AG10803 (cell line): ENCODE measurements around the gene FLVCR2.

Source experiments
- DNase-seq: peaks from one replicate; pipeline ENCODE4 v3.0.0; 2010; ENCODE audit warnings: low read depth
- H3K4me3 ChIP-seq: 2 replicates; pipeline ENCODE4 v1.5.1; 2011; ENCODE audit warnings: mild to moderate bottlenecking, low read length, control low read depth
- TF ChIP-seq, protein P1 (sequence below): conservative IDR thresholded peaks from 2 replicates; pipeline ENCODE4 v1.5.1; 2011; ENCODE audit warnings: mild to moderate bottlenecking, low read length, control low read depth, inconsistent platforms

Gene FLVCR2

DNA sequence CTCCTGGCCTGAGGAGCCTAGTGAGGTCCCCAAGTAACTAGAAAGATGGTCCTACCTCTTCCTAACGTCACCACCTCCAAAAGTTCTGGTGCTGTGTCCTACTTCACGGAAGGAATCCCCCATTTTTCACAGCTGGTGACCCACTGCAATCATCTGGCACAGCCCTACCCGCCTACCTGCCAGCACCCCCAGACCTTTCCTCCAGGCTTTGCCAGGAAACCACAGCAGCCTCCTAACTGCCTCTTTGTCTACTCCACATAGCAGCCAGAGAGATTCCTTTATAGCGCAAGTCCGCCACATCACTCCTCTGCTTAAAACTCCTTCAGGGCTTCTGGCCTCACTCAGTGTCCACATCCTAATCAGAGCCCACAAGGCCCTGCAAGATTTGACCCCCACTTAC is 13.4 kb upstream of the FLVCR2 start:
- no peak for DNase-seq
- no peak overlapping the region for H3K4me3 ChIP-seq
- TF ChIP-seq, protein P1, sequence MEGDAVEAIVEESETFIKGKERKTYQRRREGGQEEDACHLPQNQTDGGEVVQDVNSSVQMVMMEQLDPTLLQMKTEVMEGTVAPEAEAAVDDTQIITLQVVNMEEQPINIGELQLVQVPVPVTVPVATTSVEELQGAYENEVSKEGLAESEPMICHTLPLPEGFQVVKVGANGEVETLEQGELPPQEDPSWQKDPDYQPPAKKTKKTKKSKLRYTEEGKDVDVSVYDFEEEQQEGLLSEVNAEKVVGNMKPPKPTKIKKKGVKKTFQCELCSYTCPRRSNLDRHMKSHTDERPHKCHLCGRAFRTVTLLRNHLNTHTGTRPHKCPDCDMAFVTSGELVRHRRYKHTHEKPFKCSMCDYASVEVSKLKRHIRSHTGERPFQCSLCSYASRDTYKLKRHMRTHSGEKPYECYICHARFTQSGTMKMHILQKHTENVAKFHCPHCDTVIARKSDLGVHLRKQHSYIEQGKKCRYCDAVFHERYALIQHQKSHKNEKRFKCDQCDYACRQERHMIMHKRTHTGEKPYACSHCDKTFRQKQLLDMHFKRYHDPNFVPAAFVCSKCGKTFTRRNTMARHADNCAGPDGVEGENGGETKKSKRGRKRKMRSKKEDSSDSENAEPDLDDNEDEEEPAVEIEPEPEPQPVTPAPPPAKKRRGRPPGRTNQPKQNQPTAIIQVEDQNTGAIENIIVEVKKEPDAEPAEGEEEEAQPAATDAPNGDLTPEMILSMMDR = no peak

- TF ChIP-seq, protein P1 = no peak
- DNase-seq = peak; percentile 5
- no peak overlapping the region for H3K4me3 ChIP-seq
These were observed 12.1 kb upstream of the FLVCR2 start for GRCh38 chr14:75566321-75566720.

DNA sequence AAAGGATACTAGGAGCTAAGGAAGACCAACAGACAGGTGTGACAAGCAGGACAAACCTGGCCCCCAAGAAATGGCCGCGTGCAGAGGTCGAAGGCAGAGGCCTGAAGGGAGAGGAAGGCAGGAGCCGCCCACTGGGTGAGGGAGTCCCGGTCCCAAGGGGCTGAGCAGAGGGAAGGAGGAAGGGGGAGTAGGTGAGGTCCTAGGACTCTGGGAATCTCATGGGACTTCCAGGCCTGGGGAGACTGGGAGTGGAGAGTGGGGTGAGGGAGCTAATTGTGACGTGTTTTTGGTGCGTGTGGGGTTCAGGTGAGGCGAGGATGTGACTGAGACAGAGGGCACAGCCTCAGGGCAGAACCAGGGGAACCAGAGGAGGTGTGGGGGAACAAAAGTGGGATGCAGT is 11.7 kb upstream of the FLVCR2 start:
- no peak overlapping the region for H3K4me3 ChIP-seq
- TF ChIP-seq, protein P1 = no peak
- no peak for DNase-seq

GRCh38 chr14:75568140-75568539 is 10.3 kb upstream of the FLVCR2 start:
- TF ChIP-seq, protein P1 = no peak
- DNase-seq = no peak
- no peak overlapping the region for H3K4me3 ChIP-seq

GRCh38 chr14:75568791-75569190 is 9.6 kb upstream of the FLVCR2 start:
- H3K4me3 ChIP-seq = no peak overlapping the region
- no peak for DNase-seq
- TF ChIP-seq, protein P1 = no peak

GRCh38 chr14:75570797-75571196 is 7.6 kb upstream of the FLVCR2 start:
- H3K4me3 ChIP-seq = no peak overlapping the region
- TF ChIP-seq, protein P1 = no peak
- DNase-seq = no peak

DNA sequence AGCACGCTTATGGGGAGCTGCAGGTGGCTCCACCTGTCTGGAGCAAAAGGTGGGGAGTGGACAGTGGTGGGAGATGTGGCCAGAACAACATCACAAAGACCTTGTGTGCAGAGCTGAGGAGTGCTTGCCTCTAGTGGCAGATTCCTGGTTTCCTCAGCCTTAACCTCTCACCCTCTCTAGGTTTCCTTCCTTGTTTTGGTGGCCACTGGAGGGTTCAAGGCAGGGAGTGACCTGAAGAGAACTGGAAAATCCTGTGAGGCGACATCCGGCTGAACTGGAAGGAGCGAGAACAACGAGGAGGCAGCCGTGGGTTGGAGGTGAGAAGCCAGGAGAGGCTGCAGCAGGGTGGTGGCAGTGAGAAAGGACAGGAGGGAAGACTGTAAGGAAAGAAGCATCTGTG is 6.3 kb upstream of the FLVCR2 start:
- no peak overlapping the region for H3K4me3 ChIP-seq
- TF ChIP-seq, protein P1 = no peak
- DNase-seq = no peak
